HL-60 (cell line): ENCODE data around the gene TULP4.

Experiments used
- DNase-seq, 2 experiments: peaks; one replicate each; pipeline ENCODE4 v3.0.0-alpha.2; 2010 to 2020; ENCODE audit warnings: low read depth in 1 of 2, low spot score in 1 of 2
- H3K27ac ChIP-seq: fragments of 250-450 bp; sonication (Bioruptor Pico); replicated peaks from 2 replicates; pipeline ENCODE4 v1.5.1; 2020; ENCODE audit warnings: mild to moderate bottlenecking, moderate library complexity
- H3K27me3 ChIP-seq: fragments of 250-450 bp; sonication (Bioruptor Pico); 2 replicates; pipeline ENCODE4 v1.5.1; 2021; ENCODE audit warnings: mild to moderate bottlenecking, moderate library complexity; ENCODE audit not compliant: insufficient read depth, poor library complexity, severe bottlenecking
- H3K4me3 ChIP-seq: replicated peaks from 2 replicates; pipeline ENCODE4 v1.5.1; 2011; ENCODE audit warnings: mild to moderate bottlenecking, control low read depth, low read length; ENCODE audit not compliant: insufficient read depth
- GABPA ChIP-seq: IDR thresholded peaks from 2 replicates; pipeline ENCODE4 v1.6.1; 2012; ENCODE audit warnings: low read depth
- POLR2AphosphoS5 ChIP-seq: IDR thresholded peaks from 2 replicates; pipeline ENCODE4 v1.6.1; 2012; ENCODE audit warnings: low read depth
- REST ChIP-seq: IDR thresholded peaks from 2 replicates; pipeline ENCODE4 v1.6.1; 2012; ENCODE audit warnings: low read depth; ENCODE audit not compliant: insufficient replicate concordance
- SPI1 ChIP-seq: IDR thresholded peaks from 2 replicates; pipeline ENCODE4 v1.6.1; 2012; ENCODE audit warnings: low read depth, mild to moderate bottlenecking, borderline replicate concordance
- TF ChIP-seq, protein P1 (sequence below): IDR thresholded peaks from one replicate; pipeline ENCODE4 v1.5.1; 2011; ENCODE audit warnings: low read length, control low read depth, inconsistent platforms; ENCODE audit not compliant: insufficient read depth

The TULP4 gene

DNA sequence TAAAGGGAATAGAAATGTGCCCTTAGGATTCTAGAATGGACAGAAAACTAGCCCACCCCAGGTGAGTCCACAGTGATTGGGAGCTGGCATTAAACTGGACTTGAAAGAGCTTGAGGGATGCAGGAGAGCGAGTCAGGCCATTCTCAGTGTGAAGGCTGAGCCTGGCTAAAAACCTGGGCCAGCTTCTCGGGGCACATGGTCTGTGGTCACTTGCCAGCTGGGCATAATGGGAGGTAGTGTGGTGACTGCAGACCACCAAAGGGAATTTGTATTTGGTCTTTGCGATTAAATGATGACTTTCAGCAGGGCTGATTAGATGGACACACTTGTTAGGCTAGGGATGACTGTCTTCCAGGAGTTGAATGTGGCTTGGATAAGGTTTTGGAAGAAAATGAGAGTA lies 71.3 kb downstream of the TULP4 start:
- no peak for DNase-seq
- no peak overlapping the region for H3K27ac ChIP-seq

GRCh38 chr6:158384671-158385110 lies 72.4 kb downstream of the TULP4 start:
- TF ChIP-seq POLR2AphosphoS5 (no peak), REST (no peak), SPI1 (no peak), GABPA (no peak)
- TF ChIP-seq, protein P1, sequence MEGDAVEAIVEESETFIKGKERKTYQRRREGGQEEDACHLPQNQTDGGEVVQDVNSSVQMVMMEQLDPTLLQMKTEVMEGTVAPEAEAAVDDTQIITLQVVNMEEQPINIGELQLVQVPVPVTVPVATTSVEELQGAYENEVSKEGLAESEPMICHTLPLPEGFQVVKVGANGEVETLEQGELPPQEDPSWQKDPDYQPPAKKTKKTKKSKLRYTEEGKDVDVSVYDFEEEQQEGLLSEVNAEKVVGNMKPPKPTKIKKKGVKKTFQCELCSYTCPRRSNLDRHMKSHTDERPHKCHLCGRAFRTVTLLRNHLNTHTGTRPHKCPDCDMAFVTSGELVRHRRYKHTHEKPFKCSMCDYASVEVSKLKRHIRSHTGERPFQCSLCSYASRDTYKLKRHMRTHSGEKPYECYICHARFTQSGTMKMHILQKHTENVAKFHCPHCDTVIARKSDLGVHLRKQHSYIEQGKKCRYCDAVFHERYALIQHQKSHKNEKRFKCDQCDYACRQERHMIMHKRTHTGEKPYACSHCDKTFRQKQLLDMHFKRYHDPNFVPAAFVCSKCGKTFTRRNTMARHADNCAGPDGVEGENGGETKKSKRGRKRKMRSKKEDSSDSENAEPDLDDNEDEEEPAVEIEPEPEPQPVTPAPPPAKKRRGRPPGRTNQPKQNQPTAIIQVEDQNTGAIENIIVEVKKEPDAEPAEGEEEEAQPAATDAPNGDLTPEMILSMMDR: no peak
- Histone ChIP-seq H3K27me3 (no peaks in the 10 kb centered on the region), H3K27ac (no peak overlapping the region), H3K4me3 (no peak overlapping the region)
- DNase-seq: no peak

More for the DNA sequence above, 71.3 kb downstream of the TULP4 start:
- TF ChIP-seq REST (no peak), POLR2AphosphoS5 (no peak), SPI1 (no peak), GABPA (no peak)
- TF ChIP-seq, protein P1: no peak
- Histone ChIP-seq H3K27me3 (no peaks in the 10 kb centered on the region), H3K4me3 (no peak overlapping the region)

DNA sequence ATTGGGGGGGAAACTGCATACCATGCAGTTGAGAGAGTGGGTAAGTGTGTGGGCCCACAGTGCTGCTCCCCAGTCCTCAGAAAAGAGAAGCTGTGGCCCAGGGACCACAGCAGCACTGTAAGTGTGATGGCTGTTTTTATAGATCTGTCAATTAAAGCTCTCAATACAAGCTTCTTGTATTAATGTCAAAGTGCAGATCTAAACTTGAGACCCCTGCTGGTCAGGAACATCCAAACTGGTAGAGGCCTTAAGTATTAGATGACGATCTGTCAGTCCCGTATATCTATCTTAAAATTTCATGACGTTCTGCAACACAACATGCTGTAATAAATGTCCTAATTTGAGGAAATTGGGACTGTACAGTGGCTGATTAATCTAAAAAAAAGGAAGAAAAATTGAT lies 74.8 kb downstream of the TULP4 start:
- H3K4me3 ChIP-seq: no peak overlapping the region
- TF ChIP-seq GABPA: no peak
- TF ChIP-seq POLR2AphosphoS5: no peak
- TF ChIP-seq SPI1: no peak
- DNase-seq: no peak
- H3K27me3 ChIP-seq: no peaks in the 10 kb centered on the region
- H3K27ac ChIP-seq: no peak overlapping the region

DNA sequence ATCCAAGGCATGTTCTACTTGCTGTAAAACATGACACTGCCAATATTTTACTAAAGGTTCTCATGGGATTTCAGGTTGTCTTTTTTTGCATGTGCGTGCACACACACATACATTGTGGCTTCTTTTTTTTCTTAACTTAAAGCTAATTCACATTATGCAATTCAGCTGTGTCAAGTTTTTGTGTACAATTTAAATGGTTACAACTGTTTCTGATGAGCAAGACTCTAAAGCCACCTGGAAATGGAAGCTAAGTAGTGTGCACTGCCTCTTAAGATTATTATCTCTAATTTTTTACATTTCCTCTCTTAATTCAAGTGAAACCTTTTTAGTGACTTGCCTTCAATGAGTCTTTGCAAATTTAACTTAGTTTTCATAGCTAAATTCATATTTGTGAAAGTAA lies 75.3 kb downstream of the TULP4 start:
- no peak for DNase-seq
- H3K27ac ChIP-seq: no peak overlapping the region
- no peak overlapping the region for H3K4me3 ChIP-seq
- H3K27me3 ChIP-seq: no peaks in the 10 kb centered on the region
- TF ChIP-seq SPI1: no peak
- no peak for TF ChIP-seq GABPA
- TF ChIP-seq POLR2AphosphoS5: no peak
- TF ChIP-seq REST: no peak
- TF ChIP-seq, protein P1: no peak
